ENCODE results near the gene DENND4A.
A peak's percentile ranks its signal among the peaks of the same experiment; 100 is the strongest.
"Not testable (repeated sequence)": the region's sequence is repeated elsewhere in the genome, so short reads cannot be mapped to it uniquely, and the experiment has no call there.

DENND4A gene

GRCh38 chr15:65629548-65629947 lies 162.5 kb downstream of the DENND4A start:
- DNase-seq, result no peak

GRCh38 chr15:65626856-65627255 lies 165.2 kb downstream of the DENND4A start:
- DNase-seq, result no peak

DNA sequence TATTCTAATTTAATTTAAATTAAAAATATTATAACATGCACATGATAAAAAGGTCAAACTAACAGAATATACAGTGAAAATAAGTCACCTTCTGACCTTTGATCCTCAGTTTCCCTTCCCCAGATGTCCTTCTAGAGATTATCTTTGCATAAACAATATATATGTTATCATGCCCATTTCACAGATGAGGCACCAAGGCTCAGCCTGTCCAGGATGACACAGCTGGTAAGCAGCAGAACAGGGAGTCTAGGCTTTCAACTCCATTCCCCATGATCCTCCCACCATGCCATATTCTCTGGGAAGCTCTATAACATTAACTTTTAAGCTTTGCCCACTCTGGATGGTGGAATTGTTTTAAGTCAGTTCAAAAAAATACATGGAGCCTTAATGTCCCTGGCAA lies 169.0 kb downstream of the DENND4A start:
- no peak for DNase-seq

DNA sequence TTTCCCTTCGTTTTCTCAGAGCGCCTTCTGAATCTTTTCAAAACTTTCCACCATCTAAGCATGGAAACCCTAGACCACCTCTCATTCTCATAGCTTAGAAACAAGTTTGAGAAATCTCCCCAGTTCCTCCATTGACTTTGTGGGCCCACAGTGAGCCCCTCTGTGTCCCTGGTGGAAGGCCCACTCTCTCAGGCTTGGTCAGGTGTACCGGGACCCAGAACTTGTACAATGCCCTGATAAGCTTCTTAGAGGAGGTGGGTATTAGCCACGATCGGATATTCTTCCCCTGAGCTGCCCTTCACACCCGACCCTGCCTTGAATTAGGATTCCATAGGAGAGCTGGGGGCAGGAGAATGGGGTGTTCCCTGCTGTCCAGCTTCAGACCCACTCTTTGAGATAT lies 170.5 kb downstream of the DENND4A start, which contains the start of gene SLC24A1:
Gene SLC24A1 (plus strand): TSS at position 301 of the 400 bp plus-strand sequence. CDS start 2,143 bp downstream, outside the sequence.
- DNase-seq, result no peak

- DNase-seq, result no peak
Measured at GRCh38 chr15:65620833-65621232, 171.3 kb downstream of the DENND4A start.

DNA sequence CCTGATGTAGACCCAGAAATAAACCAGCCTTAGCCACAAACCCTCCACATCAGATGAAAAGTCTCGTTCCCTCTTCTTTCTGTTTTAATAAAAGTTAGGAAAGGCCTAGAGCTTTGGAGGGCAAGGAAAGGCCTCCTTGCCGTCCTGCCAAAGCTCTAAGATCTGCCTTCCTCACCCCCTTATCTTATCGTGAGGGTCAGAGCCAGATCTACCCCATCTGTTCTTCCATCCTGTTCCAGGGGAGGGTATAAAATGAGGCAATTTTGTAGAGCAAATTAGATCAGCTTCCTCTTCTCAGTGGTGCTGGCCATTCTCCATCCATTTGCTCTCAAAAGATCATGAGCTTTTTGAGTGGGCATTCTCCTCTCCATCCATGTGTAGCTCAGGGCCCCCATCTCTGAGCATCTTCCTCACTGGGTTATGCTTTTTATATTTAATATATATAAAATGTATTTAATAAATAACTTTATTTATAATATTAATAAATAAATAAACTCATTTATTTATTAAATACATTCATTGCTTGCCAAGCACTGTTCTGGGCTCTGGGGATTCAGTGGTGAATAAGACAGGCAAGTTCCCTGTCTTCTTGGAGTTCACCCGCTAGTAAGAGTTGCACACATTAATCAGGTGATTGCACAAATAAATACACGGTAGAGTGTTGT lies 172.3 kb downstream of the DENND4A start:
- DNase-seq, result no peak

- DNase-seq, result no peak
Measured at GRCh38 chr15:65618560-65619109, 173.5 kb downstream of the DENND4A start.

DNA sequence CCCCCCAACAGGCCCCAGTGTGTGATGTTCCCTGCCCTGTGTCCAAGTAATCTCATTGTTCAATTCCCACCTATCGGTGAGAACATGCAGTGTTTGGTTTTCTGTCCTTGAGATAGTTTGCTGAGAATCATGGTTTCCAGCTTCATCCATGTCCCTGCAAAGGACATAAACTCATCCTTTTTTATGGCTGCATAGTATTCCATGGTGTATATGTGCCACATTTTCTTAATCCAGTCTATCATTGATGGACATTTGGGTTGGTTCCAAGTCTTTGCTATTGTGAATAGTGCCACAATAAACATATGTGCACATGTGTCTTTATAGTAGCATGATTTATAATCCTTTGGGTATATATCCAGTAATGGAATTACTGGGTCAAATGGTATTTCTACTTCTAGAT lies 176.2 kb downstream of the DENND4A start:
- DNase-seq, result not testable (repeated sequence)

DNA sequence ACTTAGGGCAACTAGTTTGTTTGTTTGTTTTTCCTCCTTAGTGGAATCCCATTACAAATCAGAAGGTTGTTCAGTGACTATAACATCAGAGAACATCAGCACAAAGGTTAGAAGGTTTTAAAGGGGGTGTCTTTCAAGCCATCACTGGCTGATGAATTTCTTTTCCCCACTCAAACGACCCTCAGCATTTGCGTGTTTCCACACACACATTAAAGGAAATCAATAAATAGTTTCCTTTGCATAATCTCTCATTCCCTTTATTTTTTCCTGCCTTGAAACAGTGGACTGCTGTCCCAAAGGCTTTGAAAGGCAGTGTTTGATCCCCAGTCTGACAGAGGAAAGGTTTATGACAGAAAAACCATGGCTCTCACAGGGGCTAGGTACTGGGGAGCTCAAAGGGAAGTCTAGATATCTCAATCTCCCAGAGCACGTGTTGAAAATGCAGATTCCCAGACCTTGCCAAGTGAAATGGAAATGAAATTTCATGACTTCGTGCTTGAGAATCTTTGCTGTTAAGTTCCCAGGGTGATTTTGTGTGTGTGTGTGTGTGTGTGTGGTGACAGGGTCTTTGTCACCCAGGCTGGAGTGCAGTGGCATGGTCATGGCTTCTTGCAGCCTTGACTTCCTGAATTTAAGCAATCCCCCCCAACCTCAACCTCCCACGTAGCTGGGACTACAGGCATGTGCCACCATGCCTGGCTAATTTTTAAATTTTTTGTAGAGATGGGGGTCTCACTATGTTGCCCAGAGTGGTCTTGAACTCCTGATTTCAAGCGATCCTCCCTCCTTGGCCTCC lies 178.9 kb downstream of the DENND4A start:
- no peak for DNase-seq

DNA sequence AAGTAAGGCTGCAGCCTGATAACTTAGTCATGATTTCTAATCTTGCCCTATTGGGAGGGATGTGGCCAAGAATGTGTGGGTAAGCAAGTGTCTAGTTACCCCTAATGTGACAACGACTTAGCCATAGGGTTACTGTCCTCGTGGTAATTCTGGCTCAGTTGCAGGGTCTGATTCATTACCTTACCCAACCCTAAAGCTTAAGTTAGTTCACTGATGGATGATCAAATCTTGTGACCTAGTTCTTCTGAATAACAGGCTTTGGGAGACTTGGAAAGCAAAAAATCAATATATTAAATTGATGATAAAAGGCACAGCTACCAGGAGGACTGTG lies 179.5 kb downstream of the DENND4A start:
- no peak for DNase-seq

DNA sequence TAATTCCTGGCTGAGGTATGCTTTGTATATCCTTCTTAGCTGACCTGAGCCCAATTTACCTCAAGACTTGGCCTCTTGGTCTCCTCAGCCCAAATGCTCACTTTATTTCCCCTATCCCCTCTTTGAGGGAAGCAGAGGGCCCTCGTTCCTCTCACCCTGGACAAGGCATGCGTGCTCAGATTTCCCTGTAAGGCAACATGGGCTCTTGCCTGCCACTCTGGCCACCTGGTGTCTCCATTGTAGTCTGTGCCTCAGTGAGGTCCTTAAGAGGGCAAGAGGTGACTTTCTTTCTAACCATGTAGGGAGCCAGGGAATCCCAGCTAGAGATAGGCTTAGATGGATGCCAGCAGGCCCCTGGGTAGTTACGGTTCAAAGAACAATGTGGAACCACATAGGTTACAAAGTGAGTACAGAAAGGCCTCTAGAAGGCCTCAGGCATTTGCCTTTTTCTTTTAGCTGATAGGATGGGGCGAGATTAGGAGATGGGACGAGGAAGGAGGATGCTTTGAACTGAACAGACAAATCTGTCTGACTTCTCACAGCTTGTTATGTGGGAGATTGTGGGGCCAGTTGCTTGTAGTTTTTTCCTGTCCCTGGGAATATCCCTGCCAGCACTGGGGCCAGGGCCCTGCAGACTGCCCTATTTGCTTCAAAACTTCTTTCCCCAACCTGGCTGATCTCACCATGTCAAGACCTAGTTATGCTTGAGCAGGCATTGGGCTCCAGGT lies 180.0 kb downstream of the DENND4A start:
- DNase-seq, result no peak

GRCh38 chr15:65610871-65611718 lies 181.0 kb downstream of the DENND4A start, which contains the start of gene INTS14:
Gene INTS14 (minus strand): TSS chr15:65611131. CDS start chr15:65607380, 3,751 bp downstream.
- peak; percentile 97 for DNase-seq

Data from stimulated activated CD4-positive, alpha-beta T cell treated with anti-CD3 and anti-CD28 coated beads, Interleukin-12 subunit alpha, Interleukin-12 subunit beta, amount 100 ng/mL, for 4 hours (primary cell).